HepG2 (cell line): ENCODE measurements around the gene CMTM1. TPM values are rescaled to one million over a fixed set of nuclear protein-coding genes. Genes with fewer than 3 reads are reported as not detected.

Source experiments
- ARID2 ChIP-seq: sonication (generic); formaldehyde crosslinking; IDR thresholded peaks from 2 replicates; pipeline ENCODE4 v1.8.1; 2022; ENCODE audit warnings: mild to moderate bottlenecking, missing genetic modification reagents, borderline replicate concordance
- ATF1 ChIP-seq: IDR thresholded peaks from 2 replicates; pipeline ENCODE4 v1.6.1; 2016; ENCODE audit warnings: mild to moderate bottlenecking, control low read depth
- DR1 ChIP-seq: sonication (generic); formaldehyde crosslinking; IDR thresholded peaks from 2 replicates; pipeline ENCODE4 v1.8.0; 2021; ENCODE audit warnings: mild to moderate bottlenecking, missing genetic modification reagents, inconsistent platforms
- JUNB ChIP-seq: sonication (generic); formaldehyde crosslinking; IDR thresholded peaks from 2 replicates; pipeline ENCODE4 v1.8.0; 2022; ENCODE audit warnings: missing genetic modification reagents, mild to moderate bottlenecking, borderline replicate concordance
- KDM1A ChIP-seq: IDR thresholded peaks from 2 replicates; pipeline ENCODE4 v1.6.1; 2016; ENCODE audit warnings: missing compliant biosample characterization
- KLF9 ChIP-seq: IDR thresholded peaks from 2 replicates; pipeline ENCODE4 v1.6.1; 2016; ENCODE audit warnings: low read depth
- NFKB2 ChIP-seq: sonication (generic); formaldehyde crosslinking; IDR thresholded peaks from 2 replicates; pipeline ENCODE4 v1.4.0; 2020; ENCODE audit warnings: missing genetic modification reagents, borderline replicate concordance
- NKX3-1 ChIP-seq: sonication (generic); formaldehyde crosslinking; IDR thresholded peaks from 2 replicates; pipeline ENCODE4 v1.5.0; 2020; ENCODE audit warnings: missing genetic modification reagents
- SRSF4 ChIP-seq: fragments of 200-400 bp; formaldehyde crosslinking; IDR thresholded peaks from one replicate; pipeline ENCODE4 v1.6.1; 2018; ENCODE audit warnings: mild to moderate bottlenecking, low read depth, low read length, moderate library complexity; ENCODE audit not compliant: poor library complexity, severe bottlenecking
- STAT5B ChIP-seq: sonication (generic); formaldehyde crosslinking; IDR thresholded peaks from 2 replicates; pipeline ENCODE4 v1.4.0; 2020; ENCODE audit warnings: missing genetic modification reagents
- TCF7 ChIP-seq: sonication (generic); IDR thresholded peaks from 2 replicates; pipeline ENCODE4 v1.6.1; 2016; ENCODE audit warnings: antibody characterized with exemption, low read depth
- ZNF468 ChIP-seq: sonication (generic); formaldehyde crosslinking; IDR thresholded peaks from 2 replicates; pipeline ENCODE4 v1.8.0; 2022; ENCODE audit warnings: mild to moderate bottlenecking, moderate library complexity, missing genetic modification reagents
- ZNF501 ChIP-seq: sonication (generic); formaldehyde crosslinking; IDR thresholded peaks from 2 replicates; pipeline ENCODE4 v1.5.1; 2020; ENCODE audit warnings: mild to moderate bottlenecking, moderate library complexity, missing genetic modification reagents
- ZNF550 ChIP-seq: sonication (generic); formaldehyde crosslinking; IDR thresholded peaks from 2 replicates; pipeline ENCODE4 v1.4.0; 2020; ENCODE audit warnings: mild to moderate bottlenecking, missing genetic modification reagents, borderline replicate concordance
- ZSCAN12 ChIP-seq: sonication (generic); formaldehyde crosslinking; IDR thresholded peaks from 2 replicates; pipeline ENCODE4 v1.9.0; 2021; ENCODE audit warnings: mild to moderate bottlenecking, missing genetic modification reagents
- ZSCAN31 ChIP-seq: sonication (generic); formaldehyde crosslinking; IDR thresholded peaks from 2 replicates; pipeline ENCODE4 v1.5.0; 2020; ENCODE audit warnings: low read depth, mild to moderate bottlenecking, missing genetic modification reagents
- polyA plus RNA-seq, 8 experiments: library from polyadenylated mRNA; depleted of rRNA in 3 of 8; stranded (reverse) in 7 of 8; unstranded in 1 of 8; fragments of >200 nt; fragmentation: Illumina TruSeq in 4 of 8; extraction: Trizol in 4 of 8; gene quantifications; 2 replicates each; pipeline versions ENCODE4 v1.2.1 to v1.2.3, GENCODE V29; 2011 to 2016; ENCODE audit warnings: low read depth in 4 of 8, missing spikeins in 1 of 8, mixed read lengths in 1 of 8; ENCODE audit not compliant: insufficient read depth in 1 of 8
- total RNA-seq, 5 experiments: library from RNA; depleted of rRNA; stranded (reverse); fragments of >200 nt; fragmentation: Illumina TruSeq; extraction: Trizol; gene quantifications; 2 replicates each; pipeline ENCODE4 v1.2.3, GENCODE V29; 2016; ENCODE audit warnings: low read depth in 1 of 5
- TF ChIP-seq, protein P1 (sequence below): fragments of 450-650 bp; IDR thresholded peaks from 2 replicates; pipeline ENCODE4 v1.6.1; 2017
- TF ChIP-seq, protein P2 (sequence below): sonication (generic); formaldehyde crosslinking; IDR thresholded peaks from 2 replicates; pipeline ENCODE4 v1.8.1; 2022; ENCODE audit warnings: low read depth, mild to moderate bottlenecking, missing genetic modification reagents

The CMTM1 gene
- total and polyA plus RNA-seq, 2 of the 13 experiments (the other 11 are each of a cell fraction or from before 2014, with no cell fraction given): 1.7 to 2.9 TPM

DNA sequence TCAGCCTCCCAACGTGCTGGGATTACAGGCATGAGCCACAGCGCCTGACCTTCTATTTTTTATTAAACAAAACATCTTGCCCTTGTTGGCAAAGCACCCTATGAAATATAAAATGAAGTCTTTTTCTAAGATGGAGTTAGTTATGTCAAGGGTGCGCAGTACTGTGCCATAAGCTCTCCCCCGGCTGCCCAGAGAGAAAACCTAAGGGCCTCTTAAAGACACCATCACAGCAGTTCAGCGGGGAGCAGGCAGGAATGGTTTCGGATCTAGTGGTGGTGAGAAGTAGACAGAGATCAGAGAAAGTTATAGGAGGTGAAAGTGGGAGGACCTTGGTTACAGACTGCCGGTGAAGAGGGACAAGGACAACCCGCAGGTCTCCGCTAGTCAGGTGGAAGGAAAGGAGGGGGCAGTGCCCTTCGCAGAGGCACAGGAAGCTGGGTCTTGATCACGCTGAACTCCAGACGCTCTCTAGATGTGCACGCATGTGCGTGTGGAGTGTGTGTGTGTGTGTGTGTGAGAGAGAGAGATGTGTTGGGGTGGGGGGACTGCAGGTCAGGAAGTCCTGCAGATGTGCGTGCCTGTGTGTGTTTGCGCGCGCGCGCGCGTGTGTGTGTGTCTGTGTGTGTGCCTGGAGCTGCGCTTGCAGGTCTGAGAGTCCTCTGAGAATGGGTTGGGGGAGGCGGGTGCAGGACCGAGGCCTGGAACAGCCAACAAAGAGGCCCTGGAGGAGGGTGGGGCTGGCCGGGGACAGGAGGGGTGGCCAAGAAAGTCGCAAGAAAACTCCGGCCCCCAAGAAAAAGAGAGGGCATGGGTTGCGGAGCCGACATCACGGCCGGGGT, 37.5 kb downstream of the CMTM1 start (continued):
- TF ChIP-seq NFKB2 (no peak), TCF7 (no peak), KDM1A (CRISPR knock-in tag) (no peak), ZNF550 (CRISPR knock-in tag) (peak; percentile 78; the same call in 1 of the 2 replicates), JUNB (CRISPR knock-in tag) (no peak), SRSF4 (no peak), ZSCAN31 (CRISPR knock-in tag) (no peak; the same call in 1 of the 2 replicates), ATF1 (no peak), ZNF501 (peak; percentile 59; the same call in 1 of the 2 replicates), ARID2 (no peak), ZSCAN12 (CRISPR knock-in tag) (no peak), STAT5B (CRISPR knock-in tag) (no peak; the same call in 1 of the 2 replicates), KLF9 (CRISPR knock-in tag) (no peak), NKX3-1 (CRISPR knock-in tag) (no peak), ZNF468 (CRISPR knock-in tag) (no peak), DR1 (CRISPR knock-in tag) (0 out of 2 replicates have a peak, but pooled peaks have one; percentile 8)
- TF ChIP-seq, protein P1, sequence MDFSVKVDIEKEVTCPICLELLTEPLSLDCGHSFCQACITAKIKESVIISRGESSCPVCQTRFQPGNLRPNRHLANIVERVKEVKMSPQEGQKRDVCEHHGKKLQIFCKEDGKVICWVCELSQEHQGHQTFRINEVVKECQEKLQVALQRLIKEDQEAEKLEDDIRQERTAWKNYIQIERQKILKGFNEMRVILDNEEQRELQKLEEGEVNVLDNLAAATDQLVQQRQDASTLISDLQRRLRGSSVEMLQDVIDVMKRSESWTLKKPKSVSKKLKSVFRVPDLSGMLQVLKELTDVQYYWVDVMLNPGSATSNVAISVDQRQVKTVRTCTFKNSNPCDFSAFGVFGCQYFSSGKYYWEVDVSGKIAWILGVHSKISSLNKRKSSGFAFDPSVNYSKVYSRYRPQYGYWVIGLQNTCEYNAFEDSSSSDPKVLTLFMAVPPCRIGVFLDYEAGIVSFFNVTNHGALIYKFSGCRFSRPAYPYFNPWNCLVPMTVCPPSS: no peak
- TF ChIP-seq, protein P2, sequence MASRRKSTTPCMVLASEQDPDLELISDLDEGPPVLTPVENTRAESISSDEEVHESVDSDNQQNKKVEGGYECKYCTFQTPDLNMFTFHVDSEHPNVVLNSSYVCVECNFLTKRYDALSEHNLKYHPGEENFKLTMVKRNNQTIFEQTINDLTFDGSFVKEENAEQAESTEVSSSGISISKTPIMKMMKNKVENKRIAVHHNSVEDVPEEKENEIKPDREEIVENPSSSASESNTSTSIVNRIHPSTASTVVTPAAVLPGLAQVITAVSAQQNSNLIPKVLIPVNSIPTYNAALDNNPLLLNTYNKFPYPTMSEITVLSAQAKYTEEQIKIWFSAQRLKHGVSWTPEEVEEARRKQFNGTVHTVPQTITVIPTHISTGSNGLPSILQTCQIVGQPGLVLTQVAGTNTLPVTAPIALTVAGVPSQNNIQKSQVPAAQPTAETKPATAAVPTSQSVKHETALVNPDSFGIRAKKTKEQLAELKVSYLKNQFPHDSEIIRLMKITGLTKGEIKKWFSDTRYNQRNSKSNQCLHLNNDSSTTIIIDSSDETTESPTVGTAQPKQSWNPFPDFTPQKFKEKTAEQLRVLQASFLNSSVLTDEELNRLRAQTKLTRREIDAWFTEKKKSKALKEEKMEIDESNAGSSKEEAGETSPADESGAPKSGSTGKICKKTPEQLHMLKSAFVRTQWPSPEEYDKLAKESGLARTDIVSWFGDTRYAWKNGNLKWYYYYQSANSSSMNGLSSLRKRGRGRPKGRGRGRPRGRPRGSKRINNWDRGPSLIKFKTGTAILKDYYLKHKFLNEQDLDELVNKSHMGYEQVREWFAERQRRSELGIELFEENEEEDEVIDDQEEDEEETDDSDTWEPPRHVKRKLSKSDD (CRISPR knock-in tag): 0 out of 2 replicates have a peak, but pooled peaks have one; percentile 60
